ENCODE data around the gene AP5S1. TPM values are rescaled to one million over a fixed set of nuclear protein-coding genes. Genes with fewer than 3 reads are reported as not detected.
"Not testable (repeated sequence)": the region's sequence is repeated elsewhere in the genome, so short reads cannot be mapped to it uniquely, and the experiment has no call there.

AP5S1 gene
- total RNA-seq, 1 donor from 2014 or later: 10.7 TPM

DNA sequence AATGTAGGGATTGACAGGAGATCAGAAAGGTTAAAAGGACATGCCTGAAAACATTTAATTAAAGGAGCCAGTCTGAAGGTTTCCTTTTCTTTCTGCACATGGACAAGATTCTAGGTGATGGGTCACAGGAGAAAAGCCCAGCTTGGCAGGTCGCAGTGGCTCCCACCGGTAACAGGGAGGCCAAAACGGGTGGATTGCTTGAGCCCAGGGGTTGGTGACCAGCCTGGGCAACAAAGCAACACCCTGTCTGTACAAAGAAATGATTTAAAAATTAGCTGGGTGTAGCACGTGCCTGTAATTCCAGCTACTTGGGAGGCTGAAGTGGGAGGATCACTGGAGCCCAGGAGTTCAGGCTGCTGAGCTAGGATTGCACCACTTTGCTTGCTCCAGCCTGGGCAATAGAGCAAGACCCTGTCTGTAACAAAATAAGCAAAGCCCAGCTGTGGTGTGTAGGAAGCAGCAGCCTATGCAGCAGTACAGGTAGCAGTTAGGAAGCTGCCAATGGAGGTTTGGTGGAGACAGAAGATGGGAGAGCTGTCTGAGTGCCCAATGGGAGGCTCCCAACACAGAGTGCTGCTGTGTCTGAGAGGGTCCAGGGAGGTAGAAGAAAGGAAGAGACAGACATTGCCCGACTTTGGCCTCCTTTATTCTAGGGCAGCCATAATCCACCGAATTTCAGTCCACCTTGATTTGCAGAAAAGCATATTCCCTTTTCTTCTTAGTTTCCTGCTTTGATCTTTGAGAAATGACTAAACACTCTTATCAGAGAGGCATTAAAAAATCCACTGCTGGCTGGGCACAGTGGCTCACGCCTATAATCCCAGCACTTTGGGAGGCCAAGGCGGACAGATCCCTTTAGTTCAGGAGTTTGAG lies 7.1 kb upstream of the AP5S1 start:
- no peak for ATAC-seq

- ATAC-seq: no peak
These were observed 6.3 kb upstream of the AP5S1 start for GRCh38 chr20:3813848-3814581.

DNA sequence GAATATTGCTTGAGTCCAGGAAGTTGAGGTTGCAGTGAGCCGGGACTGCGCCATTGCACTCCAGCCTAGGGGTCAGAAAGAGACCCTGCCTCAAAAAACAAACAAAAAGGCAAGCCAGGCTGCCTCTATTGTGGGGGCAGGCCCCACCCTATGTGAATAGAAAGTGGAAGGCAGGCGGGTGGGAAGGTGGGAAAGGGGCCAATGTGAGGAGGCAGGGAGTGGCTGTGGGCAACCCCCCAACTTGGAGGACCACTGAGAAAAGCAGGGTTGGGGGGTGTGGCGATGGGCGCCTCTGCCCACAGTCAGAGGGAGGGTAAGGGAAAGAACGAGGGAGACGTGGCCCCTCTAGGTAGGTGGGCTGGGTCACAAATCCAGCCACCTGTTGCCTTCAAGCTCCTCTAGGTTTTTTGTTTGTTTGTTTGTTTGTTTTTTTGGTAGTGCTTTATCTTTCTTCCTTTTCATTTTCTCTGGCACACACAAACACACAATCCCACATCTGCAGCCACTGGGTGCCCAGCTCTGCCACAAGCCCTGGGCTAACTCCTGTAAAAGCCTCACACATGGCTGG lies 5.3 kb upstream of the AP5S1 start:
- ATAC-seq: no peak

DNA sequence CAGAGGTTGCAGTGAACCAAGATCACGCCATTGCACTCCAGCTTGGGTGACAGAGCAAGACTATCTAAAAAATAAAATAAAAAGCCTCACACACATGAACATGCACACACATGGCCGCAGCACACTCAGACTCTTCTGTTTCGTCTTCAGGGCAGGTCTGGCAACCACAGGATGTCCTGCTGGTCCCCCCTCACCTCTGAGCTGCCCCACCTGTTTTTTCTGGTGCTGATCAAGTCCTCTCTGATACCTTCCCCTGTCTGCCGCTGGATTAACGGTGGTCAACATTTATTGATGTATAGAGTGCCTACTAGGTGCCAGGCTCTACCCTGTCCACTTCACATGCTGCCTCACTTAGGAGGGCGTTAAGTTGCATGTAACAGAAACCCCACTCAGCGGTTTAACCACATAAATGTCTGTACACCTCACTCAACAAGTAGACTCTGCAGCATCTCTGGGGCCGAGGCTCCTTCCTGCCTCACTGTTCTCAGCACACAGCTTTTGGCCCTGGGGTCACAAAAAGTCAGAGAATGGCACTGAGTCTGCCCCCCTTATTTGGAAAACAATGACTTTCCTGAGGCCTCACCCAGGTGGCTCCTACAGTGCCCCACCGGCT lies 4.5 kb upstream of the AP5S1 start:
- ATAC-seq: no peak

- peak; percentile 24 for ATAC-seq
These were observed 1.9 kb upstream of the AP5S1 start for GRCh38 chr20:3818155-3819151.

DNA sequence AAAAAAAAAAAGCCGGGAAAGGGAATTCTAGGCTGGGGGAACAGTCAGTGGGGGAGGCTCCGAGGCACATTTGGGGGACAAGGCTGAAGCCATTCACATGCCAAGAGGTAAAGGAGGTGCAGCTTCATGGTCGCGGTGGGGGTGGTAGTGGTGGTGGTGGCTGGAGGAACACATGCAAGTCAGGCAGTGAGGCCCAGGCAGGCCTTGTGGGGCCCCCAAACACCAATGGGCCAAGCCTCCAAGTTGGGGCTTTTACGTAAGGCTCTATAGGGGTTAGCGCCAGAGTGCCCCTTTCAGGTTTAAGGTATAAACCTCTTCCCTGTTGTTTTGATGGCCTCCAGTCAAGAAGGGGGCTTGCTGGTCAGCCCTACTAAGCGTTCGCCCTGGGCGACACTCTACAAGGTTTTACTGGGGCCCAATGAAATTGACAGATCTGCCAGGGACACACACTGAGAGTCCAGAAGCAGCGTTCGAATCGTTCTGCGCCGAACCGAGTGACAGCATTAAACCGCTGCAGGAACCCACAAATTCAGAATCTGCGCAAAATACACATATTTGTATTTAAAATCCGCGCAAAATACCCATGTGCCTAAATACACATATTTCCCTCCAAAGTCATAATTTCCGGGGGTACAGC lies 818 bp upstream of the AP5S1 start:
- no peak for ATAC-seq

- no peak for ATAC-seq
These were observed 767 bp downstream of the AP5S1 start for GRCh38 chr20:3820901-3821727.

- ATAC-seq: no peak
These were observed 1.6 kb downstream of the AP5S1 start for GRCh38 chr20:3821996-3822395.

- no peak for ATAC-seq
These were observed 3.5 kb downstream of the AP5S1 start for GRCh38 chr20:3823881-3824280.

DNA sequence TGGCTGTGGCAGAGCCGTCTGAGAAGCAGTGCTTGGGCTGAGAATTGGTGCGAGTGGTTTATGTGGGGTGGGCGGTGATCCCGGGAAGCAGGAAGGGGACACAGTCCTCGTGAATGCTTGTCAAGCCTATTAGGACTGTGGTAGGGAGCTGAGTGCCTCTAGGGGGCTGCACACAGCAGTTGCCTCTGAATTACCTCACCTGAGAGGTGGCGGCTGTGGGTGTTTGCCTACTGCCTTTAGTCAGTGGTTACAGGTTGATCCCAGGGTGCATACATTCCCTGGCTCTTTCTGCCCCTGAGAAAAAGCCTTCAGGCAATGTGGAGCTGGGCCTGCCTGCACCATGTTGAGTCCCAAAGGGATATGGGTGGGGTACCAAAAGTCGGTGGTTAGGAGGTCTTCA lies 5.2 kb downstream of the AP5S1 start:
- ATAC-seq: no peak

DNA sequence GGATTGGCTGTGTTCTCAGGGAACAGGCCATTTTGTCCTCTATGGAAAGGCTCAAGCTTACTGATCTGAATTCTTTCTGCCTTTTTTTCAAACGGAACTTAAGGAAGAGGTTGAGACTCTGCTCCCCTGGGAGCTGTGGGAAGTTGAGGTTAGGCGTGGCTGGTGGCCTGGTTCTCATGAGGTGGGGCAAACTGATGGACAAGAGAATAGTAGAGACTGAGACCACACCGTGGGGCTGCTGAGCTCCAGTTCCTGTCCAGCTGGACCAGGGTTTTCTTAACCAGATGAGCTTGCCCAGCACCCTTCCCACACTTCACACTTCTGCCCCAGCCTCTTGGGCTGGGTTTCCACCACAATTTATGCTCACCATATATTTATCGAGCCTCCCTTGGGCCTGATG lies 6.1 kb downstream of the AP5S1 start:
- ATAC-seq: no peak

GRCh38 chr20:3828798-3829197 lies 8.5 kb downstream of the AP5S1 start:
- no peak for ATAC-seq

DNA sequence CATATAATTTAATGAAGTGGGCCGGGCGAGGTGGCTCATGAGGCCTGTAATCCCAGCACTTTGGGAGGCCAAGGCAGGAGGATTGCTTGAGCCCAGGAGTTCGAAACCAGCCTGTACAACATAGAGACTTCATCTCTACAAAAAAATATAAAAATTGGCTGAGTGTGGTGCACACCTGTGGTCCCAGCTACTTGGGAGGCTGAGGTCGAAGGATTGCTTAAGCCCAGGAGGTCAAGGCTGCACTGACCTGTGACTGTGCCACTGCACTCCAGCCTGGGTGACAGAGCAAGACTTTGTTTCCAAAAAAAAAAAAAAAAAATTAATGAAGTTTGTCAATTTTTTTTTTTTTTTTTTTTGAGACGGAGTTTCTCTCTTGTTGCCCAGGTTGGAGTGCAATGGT lies 9.5 kb downstream of the AP5S1 start:
- ATAC-seq: not testable (repeated sequence)

DNA sequence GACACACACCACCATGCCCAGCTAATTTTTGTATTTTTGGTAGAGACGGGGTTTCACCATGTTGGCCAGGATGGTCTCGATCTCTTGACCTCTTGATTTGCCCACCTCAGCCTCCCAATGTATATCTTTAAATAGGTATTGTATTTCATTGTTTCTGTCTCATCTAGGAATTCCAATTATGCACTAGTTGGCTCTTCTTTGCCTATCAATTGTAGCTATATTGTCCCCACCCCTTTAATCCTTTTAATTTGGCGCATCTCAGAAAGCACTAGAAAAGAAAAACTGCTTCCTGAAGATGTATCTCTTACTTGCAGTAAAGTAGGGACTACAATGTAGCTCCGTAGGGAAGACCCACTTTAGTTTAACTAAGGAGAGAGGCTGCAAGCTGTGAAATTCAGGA lies 15.8 kb downstream of the AP5S1 start:
- no peak for ATAC-seq

DNA sequence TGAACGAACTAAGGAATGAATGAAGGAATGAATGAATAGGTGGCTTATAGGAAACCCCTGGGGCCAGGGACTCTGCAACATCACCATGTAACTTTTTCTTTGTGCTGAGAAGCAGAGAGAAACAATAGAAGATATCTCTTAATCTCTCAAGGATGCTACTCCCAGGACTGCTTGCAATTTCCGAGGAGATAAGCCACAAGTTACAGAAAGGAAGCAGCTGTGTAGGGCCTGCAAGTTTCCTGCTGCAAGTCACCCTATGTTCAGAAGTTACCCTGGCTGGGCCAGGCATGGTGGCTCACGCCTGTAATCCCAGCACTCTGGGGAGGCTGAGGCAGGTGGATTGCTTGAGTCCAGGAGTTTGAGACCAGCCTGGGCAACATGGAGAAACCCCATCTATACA lies 19.0 kb downstream of the AP5S1 start:
- no peak for ATAC-seq

DNA sequence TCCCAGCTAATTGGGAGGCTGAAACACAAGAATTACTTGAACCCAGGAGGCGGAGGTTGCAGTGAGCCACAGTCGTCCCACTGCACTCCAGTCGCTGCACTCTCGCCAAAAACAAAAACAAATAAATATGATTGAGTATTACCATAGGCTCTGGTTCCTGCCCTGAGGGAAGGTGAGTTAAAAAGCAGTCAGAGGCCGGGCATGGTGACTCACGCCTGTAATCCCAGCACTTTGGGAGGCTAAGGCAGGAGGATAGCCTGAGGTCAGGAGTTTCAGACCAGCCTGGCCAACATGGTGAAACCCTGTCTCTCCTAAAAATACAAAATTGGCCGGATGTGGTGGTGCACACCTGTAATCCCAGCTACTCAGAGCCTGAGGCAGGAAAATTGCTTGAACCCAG lies 19.9 kb downstream of the AP5S1 start:
- not testable (repeated sequence) for ATAC-seq

DNA sequence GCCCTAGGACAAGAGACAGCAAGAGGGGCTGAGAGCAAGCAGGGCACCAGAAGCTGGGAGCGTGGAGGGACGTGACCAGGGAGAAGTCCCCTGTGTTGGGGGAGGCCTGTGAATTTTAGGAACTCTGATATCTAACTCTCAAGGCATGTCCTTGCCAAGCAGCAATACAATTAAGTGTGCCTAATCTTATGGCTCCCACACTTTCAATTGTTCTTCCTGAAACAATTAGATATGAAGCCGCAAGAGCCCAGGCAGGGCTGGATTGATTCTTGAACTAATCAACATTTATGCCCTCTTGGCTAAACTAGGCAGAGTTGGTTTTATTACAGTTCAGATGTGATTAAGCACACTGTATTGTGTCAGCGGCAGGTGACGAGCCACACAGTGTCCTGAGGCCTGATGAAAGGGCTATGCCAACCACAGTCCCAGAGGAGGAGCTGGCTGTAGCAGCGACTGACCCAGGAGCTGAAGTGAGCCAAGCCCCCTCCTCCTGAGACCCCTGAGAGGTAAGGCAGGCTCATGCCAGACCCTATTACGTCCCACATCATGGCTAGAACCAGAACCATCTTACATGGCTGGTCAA lies 22.1 kb downstream of the AP5S1 start:
- no peak for ATAC-seq

DNA sequence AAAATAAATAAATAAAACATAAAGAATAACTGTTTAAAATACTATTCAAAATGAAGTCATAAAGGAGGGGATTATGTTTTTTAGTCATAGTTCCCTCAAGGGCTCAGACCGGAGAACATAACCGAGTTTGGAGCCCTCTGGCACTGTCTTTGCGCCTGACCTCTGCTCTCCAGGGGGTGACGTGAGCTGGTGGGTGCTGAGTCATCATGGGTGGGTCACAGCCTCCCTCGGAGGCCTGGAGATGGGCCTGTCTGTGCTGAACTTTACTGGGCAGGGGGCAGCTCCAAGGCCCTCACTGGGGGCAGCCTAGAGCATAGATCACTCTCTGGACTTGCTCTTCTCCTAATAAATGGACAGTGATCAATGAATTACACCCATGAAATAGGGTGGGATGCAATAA lies 23.1 kb downstream of the AP5S1 start:
- no peak for ATAC-seq

- not testable (repeated sequence) for ATAC-seq
These were observed 23.8 kb downstream of the AP5S1 start for GRCh38 chr20:3843990-3844619.

DNA sequence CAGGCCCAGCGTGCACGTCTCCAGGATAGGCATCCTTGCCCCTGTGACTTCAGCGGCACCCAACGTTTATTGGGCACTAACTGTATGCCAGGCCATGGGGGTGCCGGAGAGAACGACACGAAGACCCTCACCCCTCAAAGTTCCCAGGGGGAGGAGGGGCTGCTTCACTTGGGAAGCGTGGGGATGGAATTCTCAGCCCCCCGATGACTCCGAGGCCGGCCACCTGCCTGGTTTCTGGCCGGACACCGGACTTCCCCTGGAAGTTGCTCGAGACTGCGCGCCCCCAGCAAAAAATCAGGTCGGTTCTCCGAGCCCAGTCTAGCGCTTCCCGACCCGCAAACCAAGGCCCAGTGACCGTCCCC lies 26.0 kb downstream of the AP5S1 start:
- ATAC-seq: no peak

All from esophagus mucosa (tissue), 1 donor.